HS-27A (cell line): Measurements from ENCODE around the gene SHKBP1.
"Not testable (repeated sequence)": the region's sequence is repeated elsewhere in the genome, so short reads cannot be mapped to it uniquely, and the experiment has no call there.

Experiments
- DNase-seq: peaks from one replicate; pipeline ENCODE4 v3.0.0-alpha.2; 2012; ENCODE audit warnings: low read depth, missing footprints

The SHKBP1 gene

DNA sequence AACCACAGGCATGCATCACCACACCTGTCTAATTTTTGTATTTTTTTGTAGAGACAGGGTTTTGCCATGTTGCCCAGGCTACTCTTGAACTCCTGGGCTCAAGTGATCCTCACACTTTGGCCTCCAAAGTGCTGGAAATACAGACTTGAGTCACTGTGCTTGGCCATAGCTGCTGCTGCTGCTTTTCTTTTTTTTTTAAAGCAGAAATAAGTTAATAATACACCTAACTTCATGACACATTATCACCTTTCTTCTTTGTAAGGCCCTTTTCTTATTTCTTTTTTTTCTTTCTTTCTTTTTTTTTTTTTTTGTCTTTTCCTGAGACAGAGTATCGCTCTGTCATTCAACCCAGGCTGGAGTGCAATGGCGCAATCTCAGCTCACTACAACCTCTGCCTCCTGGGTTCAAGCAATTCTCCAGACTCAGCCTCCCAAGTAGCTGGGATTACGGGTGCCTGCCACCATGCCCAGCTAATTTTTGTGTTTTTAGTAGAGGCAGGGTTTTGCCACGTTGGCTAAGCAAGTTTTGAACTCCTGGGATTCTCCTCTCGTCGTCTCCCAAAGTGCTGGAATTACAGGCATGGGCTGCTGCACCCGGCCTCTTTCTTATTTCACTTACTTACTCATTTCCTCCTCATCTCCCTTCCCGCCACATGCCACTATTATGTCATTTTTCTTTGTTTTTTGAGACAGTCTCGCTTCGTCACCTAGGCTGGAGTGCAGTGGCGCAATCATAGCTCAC is 8.7 kb downstream of the SHKBP1 start:
- no peak for DNase-seq

DNA sequence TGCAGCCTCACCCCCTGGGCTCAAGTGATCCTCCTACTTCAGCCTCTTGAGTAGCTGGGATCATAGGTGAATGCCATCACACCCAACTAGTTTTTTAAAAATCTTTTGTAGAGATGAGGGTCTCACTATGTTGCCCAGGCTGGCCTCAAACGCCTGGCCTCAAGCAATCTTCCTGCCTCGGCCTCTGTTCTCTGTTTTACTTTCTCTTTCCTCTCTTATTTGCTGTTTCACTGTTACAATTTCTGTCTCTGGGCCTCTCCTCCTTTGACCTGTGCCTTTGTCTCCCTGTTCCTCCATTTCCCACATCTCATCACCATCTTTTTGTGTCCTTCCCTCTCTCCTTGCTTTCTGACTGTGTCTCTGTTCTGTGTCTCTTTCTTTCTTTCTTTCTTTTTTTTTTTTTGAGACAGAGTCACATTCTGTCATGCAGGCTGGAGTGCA is 9.3 kb downstream of the SHKBP1 start:
- DNase-seq, result no peak

DNA sequence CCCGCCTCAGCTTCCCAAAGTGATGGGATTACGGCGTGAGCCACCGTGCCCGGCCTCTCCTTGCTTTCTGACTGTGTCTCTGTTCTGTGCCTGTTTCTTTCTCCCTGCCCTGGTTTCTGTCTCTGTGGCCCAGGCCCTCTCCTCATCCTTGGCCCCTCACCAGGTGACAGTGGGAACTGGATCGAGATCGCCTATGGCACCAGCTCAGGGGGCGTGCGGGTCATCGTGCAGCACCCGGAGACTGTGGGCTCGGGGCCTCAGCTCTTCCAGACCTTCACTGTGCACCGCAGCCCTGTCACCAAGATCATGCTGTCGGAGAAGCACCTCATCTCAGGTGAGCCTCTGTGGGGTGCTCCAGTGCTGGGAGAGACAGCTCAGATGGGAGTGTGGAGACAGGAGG is 9.9 kb downstream of the SHKBP1 start:
- no peak for DNase-seq

DNA sequence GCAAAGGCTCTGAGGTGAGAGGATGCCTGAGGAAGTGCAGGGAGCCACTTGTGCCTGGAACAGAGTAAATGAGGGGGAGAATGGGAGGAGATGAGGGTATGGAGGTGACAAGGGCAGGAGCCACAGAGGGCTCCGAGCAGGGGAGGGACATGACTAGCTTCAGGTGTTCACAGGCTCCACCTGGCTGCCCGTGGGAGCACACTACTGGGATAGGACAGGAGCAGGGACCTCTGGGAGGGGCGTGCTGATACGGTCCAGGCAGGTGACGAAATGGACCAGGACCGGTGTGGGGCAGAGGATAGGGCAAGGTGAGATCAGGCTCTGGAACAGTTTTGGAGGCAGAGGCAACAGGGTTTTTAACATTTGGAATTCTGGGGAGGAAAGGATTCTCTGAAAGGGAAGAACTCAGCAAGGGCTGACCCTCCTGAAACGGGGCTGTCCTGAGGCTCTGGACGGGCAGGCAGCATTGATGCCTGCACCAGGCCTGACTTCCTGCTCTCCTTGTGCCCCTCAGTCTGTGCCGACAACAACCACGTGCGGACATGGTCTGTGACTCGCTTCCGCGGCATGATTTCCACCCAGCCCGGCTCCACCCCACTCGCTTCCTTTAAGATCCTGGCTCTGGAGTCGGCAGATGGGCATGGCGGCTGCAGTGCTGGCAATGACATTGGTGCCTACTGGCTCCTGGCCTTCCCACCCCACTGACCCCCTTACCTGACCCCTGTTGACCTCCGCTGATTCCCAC is 11.6 kb downstream of the SHKBP1 start:
- DNase-seq, result peak; percentile 72

DNA sequence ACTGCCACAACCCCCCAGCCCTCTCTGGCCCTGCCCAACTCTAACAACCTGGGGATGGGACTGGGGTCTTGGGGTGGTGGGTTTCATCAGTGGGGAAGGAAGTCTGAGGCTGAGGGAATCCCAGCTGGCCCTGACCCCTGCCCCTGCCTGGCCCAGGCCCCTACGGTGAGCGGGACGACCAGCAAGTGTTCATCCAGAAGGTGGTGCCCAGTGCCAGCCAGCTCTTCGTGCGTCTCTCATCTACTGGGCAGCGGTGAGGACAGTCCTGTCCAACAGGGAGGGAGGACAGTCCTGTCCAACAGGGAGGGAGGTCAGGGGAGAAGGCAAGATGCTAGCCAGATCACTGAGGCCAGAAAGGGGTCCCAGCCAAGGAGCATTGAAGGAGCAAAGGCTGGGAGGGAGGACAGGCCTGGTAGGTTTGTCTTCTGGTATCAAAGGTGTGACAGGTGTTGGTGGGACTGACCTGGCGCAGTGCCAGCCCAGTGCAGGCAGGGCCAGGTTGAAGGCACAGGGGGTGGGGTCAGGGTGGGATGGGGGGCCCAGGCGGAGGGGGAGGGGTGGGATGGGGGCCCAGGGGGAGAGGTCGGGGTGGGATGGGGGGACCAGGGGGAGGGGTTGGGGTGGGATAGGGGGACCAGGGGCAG is 12.4 kb downstream of the SHKBP1 start:
- DNase-seq, result no peak

DNA sequence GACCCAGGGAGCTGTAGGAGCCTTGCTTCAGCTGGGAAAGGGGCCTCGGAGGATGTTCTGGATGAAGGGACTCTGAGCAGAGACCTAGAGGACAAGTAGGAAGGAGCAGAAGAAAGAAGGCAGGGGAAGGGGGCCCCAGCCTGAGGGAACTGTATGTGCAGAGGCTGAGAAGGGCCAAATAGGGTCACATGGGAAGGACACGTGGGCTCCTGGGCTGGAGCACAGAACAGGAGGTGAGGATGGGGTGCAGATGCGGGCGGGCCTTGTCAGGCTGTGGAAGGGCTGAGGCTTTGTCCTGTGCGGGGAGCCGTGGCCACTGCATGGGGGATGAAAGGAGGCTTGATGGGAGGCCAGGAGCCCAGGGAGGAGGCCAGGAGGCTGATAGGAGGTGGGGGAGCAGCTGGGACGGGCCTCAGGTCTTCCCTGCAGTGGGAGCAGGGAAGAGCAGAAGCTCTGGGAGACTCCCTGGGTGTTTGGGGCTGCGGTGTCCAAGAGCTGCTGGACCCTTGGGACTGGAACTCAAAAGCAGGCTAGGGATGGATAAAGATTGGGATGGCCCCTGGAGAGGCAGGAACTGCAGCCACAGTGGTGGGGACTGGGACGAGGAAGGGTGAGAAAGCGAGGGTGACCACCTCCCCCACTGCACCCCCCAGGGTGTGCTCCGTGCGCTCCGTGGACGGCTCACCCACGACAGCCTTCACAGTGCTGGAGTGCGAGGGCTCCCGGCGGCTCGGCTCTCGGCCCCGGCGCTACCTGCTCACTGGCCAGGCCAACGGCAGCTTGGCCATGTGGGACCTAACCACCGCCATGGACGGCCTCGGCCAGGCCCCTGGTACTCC is 13.1 kb downstream of the SHKBP1 start:
- no peak for DNase-seq

DNA sequence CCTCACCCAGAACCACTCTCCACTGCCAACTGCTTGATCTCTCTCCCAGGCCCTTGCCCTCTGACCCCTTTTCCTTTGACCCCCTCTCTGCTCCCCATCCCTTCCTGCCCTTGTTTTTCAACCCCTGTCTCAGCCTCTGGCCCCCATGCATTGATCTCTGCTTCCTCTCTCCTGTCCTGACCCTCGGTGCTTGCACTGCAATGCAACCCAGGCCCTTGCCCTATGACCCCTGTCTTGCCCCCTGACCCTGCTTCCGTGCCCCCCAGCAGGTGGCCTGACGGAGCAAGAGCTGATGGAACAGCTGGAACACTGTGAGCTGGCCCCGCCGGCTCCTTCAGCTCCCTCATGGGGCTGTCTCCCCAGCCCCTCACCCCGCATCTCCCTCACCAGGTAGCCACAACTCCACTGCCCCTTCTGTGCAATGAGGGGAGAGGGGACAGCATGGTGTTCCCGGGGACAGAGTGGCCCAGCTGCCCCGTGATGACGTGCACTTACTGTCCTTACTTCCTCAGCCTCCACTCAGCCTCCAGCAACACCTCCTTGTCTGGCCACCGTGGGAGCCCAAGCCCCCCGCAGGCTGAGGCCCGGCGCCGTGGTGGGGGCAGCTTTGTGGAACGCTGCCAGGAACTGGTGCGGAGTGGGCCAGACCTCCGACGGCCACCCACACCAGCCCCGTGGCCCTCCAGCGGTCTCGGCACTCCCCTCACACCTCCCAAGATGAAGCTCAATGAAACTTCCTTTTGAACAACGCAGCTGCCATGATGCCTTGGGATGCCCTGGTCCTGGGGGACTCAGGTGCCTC is 14.0 kb downstream of the SHKBP1 start:
- no peak for DNase-seq

DNA sequence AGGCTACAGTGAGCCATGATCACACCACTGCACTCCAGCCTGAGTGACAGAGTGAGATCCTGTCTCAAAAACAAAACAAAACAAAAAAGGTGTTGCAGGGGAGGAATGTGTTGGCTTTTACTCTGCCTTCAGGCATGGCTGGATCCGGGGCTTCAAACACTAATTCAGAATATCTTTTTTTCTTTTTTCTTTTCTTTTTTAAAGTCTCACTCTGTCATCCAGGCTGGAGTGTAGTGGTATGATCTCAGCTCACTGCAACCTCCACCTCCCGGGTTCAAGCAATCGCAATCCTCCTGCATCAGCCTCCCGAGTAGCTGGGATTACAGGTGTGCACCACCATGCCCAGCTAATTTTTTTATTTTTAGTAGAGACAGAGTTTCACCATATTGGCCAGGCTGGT is 15.1 kb downstream of the SHKBP1 start:
- DNase-seq, result not testable (repeated sequence)

DNA sequence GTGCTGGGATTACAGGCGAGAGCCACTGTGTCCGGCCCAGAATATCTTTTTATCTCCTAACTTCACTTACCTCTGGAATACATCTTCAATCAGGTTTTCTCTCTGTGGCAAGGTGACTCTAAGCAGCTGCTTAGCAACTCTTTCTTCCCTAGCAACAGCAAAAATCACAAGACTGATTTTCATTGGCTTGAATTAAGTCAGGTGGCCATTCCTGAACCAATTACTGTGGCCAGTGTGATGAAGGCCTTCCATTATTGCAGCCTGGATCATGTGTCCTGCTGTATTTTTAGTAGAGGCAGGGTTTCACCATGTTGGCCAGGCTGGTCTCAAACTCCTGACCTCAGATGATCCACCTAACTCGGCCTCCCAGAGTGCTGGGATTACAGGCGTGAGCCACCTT is 15.5 kb downstream of the SHKBP1 start:
- DNase-seq, result no peak

DNA sequence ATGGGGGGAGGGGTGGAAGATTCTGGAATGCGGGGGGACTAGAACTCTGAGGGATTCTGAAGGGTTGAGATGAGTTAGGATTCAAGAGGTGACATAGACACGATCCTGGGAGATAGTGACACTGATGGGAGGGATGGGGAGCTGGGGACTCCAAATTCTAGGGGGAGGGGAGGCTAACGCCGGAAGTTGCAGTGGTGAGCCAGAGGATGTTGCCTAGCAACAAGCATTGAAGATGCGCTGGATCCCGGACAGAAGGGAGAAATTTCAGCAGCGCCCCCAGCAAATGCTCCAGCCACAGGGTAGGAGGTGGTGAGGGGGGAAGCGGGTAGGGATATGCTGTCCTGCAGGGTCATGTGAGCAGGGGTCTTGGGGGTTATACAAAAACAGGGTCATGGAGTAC is 17.6 kb downstream of the SHKBP1 start:
- no peak for DNase-seq

DNA sequence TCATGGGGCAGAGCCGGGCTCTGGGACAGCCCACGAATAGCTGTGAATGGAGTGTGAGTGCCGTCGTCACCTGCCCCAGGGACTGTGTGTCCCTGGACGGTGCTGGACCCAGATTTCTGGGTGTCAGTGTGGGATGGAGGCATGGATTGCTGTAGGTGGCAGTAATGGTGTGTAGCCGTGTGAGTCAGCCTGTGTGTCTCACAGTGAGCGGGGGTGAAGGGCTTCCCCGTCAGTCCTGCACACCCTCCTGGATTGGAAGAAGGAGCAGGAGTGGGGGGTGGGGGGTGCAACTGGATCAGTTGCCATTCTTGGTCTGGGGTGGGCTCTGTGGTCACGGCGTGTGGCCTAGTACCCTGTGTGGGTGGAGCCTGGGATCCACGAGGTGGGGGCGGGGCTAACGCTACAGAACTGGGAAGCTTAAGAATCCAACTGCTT is 18.0 kb downstream of the SHKBP1 start:
- no peak for DNase-seq

DNA sequence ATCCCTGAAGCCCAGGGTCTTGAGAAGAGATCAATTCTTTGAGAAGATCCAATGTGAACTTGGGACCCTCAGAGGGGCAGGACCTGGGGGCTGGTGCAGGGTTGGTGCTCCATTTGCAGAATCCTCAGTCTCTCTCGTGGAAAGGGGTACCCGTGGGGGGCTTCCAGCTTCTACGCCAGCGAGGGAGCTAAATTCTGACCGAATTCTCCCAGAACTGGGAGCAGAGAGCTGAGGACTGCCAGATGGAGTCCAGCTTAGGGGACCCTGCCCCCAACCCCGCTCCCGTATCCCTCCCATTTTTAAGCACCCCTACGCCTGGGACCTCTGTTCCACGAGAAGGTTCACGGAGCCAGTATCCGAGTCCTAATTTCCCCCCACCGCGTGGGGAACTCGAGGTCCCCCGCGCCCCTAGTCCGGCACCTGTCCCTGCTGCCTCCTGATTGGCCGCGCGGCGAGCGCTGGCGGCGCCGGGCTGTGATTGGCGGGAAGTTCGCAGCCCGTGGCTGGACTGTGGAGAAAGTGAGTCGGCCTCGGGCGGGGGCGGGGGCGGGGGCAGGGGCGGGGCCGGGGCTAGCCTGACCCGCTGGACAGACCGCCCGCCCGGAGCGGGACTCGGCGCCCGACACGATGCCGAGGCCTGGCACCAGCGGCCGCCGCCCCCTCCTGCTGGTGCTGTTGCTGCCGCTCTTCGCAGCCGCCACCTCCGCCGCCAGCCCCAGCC is 20.1 kb downstream of the SHKBP1 start:
- DNase-seq, result peak; percentile 63

DNA sequence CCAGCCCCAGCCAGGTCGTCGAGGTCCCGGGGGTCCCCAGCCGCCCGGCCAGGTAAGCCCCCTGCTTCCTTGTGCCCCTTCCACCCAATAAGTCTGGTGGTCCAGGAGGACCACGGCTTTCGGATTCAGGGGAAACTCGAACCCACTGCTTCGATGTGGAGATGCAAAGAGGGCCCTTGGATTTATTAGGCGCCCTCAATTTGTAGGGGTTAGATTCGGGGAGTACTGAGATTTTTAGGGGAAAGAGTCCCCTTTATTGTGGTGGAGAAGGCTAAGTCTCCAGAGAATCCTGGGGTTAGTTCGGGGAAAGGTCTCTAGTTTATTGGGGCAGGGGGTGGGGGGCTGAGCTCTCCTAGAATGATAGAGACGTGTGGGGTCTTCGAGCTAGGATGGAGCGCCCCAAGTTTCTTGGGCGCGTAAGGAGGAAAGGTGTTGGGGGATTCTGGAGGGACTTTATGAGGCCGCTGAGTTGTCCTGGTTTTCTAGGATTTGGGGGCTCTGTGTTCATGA is 20.7 kb downstream of the SHKBP1 start:
- no peak for DNase-seq

DNA sequence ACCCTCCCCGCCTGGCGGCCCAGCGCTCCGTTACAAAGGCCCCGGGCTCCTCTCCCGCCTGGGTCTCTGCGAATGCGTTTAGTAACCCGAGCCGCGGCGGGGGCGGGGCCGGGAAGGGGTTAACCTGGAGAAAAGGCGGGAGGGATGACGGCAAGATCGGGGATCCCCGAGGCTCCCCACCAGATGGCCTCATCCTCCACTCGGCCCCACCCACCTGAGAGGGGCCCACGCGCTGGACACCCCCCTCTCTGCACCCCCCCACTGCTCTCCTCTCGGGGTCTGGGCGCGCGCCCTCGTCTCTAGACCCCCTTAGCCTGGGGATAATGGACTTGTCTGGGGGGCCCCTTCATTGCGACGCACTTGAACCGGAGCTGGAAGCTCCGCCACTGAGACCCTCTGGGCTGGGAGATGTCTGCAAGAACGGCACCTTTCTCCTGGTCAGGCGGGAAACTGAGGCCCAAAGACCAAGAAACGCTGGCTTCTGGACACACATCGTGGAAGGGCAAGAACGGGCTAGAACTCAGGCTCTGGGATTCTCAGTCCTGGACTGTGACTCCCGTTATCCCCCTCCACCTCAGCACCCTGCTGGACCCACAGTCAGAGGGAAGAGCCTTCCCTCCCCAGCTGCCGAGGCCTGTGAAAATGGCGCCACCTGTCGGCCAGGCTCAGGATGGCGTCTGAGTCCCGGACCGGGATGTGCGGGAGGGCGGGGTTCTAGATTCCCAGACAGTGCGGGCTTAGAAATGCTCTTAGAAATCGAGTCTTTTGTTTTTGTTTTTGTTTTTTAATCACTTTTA is 21.6 kb downstream of the SHKBP1 start:
- DNase-seq, result peak; percentile 98

DNA sequence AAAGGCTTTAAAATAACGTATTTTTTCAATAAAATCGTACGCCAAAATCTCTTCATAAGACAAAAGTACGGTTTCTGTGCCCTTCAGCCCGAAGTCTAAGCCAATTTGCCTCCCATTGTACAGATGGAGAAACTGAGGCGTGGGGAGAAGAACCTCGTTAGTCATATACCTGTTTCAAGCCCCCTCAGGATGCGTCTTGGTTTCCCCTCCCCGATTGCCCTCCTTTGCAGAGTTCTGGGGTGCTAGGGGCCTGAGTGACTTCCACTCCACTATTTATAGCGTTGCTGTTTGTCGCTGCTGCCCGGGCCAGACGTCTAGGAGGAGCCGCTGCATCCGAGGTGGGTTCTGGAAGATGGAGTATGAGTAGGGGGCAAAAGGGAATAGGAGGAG is 22.2 kb downstream of the SHKBP1 start:
- DNase-seq, result no peak

DNA sequence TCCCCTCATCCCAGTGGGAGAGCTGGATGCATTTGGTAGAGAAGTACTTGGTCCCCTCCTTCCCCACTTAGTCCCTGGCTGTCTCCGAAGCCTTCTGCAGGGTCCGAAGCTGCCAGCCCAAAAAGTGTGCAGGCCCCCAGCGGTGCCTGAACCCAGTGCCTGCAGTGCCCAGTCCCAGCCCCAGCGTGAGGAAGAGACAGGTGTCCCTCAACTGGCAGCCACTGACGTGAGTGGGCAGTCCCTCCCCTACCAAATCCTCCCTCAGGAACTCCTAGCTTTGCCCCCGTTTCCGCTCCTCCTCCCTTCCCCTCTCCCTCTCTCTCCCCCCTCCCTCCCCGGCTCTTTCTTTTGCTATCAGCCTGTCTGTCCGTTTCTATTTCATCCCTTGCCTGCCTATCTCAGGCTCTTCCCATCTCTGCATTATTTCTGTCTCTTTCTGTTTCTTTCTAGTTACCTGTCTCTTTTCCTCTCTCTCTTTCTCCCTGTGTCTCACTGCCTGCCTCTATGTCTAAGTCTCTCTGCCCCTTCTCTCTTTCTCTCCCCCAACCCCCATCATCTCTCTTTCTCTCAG is 22.7 kb downstream of the SHKBP1 start:
- DNase-seq, result no peak

DNA sequence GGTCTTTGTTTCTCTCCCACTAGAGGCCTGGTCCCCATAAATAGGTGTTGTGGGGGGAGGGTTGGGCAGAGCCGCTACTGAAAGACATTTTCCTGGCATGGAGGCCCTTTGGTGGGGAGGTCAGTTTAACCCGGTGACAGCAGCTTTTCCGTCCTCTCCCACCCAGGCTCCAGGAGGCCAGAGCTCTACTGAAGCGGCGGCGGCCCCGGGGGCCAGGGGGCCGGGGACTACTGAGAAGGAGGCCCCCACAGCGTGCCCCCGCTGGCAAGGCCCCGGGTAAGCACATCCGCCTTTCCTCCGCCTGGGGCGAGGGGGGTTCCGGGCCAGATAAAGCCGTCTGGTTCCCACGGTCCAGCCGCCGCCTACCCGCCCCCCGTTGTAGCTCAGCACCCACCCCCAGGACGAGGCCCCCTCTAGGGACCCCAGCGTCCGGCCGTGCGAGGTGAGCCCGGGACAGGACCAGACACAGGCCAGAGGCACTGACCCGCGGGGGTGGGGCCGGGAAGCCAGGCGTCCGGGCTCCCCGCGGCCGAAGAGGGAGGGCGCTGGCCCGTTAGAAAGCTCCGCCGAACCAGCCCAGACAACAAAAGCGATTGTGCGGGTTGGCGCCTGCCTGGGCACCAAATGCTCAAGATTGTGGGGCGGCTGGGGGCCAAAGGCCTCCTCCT is 23.4 kb downstream of the SHKBP1 start:
- DNase-seq, result no peak

DNA sequence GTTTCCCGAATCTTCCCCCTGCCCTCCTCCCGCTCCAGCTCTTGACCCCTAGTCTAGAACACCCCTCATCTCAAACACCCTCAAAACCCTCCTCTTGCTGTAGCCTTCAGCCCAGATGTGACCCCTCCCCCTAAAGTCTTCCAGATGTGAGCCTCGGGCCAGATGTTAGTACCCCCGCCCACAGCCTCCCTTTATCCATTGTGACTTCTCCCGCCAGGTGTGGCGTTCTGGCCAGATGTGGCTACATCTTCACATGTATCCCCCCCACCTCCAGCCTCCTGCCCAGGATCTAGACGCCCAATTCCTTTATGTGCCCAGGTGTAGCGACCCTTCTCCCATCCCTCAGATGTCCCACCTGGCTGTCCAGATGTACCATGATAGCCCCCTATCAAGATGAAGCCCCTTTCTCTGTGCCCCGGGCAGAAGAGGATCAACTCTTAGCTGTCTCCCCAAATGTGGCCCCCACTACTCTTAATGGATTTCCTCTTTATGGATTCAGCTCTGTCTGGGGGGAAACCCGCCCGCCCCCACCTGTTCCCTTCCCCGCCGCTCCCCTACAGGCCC is 24.0 kb downstream of the SHKBP1 start:
- DNase-seq, result no peak
